ENCODE data around the gene OR11L1. TPM values are rescaled to one million over a fixed set of nuclear protein-coding genes. Genes with fewer than 3 reads are reported as not detected.

The OR11L1 gene
- total RNA-seq, 1 experiment from 2014 or later: not detected

DNA sequence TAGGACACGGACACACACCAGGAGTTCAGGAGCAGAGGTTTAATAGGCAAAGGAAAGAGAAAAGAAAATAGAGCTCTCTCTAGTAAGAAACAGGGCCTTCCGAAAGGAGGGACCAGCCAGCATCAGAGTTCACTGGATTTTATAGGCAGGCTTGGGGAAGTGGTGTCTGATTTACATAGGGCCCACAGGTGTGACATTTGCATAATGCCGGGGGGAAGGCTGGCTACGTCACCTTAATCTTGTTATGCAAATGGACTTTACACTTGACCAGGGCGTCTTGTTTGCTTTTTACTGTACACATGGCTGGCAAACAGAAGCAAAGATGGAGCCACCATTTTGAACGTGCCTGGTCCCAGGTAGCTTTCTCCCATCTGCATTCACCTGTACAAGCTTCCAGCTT, 17.7 kb downstream of the OR11L1 start, which contains the start of gene OR14A16 (continued):
- TF ChIP-seq, protein P1, sequence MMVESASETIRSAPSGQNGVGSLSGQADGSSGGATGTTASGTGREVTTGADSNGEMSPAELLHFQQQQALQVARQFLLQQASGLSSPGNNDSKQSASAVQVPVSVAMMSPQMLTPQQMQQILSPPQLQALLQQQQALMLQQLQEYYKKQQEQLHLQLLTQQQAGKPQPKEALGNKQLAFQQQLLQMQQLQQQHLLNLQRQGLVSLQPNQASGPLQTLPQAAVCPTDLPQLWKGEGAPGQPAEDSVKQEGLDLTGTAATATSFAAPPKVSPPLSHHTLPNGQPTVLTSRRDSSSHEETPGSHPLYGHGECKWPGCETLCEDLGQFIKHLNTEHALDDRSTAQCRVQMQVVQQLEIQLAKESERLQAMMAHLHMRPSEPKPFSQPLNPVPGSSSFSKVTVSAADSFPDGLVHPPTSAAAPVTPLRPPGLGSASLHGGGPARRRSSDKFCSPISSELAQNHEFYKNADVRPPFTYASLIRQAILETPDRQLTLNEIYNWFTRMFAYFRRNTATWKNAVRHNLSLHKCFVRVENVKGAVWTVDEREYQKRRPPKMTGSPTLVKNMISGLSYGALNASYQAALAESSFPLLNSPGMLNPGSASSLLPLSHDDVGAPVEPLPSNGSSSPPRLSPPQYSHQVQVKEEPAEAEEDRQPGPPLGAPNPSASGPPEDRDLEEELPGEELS (CRISPR knock-in tag; IDR thresholded peaks at IDR 0.05): no peak
- TF ChIP-seq, protein P2, sequence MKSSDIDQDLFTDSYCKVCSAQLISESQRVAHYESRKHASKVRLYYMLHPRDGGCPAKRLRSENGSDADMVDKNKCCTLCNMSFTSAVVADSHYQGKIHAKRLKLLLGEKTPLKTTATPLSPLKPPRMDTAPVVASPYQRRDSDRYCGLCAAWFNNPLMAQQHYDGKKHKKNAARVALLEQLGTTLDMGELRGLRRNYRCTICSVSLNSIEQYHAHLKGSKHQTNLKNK (CRISPR knock-in tag; IDR thresholded peaks at IDR 0.05): no peak
- TF ChIP-seq, protein P3, sequence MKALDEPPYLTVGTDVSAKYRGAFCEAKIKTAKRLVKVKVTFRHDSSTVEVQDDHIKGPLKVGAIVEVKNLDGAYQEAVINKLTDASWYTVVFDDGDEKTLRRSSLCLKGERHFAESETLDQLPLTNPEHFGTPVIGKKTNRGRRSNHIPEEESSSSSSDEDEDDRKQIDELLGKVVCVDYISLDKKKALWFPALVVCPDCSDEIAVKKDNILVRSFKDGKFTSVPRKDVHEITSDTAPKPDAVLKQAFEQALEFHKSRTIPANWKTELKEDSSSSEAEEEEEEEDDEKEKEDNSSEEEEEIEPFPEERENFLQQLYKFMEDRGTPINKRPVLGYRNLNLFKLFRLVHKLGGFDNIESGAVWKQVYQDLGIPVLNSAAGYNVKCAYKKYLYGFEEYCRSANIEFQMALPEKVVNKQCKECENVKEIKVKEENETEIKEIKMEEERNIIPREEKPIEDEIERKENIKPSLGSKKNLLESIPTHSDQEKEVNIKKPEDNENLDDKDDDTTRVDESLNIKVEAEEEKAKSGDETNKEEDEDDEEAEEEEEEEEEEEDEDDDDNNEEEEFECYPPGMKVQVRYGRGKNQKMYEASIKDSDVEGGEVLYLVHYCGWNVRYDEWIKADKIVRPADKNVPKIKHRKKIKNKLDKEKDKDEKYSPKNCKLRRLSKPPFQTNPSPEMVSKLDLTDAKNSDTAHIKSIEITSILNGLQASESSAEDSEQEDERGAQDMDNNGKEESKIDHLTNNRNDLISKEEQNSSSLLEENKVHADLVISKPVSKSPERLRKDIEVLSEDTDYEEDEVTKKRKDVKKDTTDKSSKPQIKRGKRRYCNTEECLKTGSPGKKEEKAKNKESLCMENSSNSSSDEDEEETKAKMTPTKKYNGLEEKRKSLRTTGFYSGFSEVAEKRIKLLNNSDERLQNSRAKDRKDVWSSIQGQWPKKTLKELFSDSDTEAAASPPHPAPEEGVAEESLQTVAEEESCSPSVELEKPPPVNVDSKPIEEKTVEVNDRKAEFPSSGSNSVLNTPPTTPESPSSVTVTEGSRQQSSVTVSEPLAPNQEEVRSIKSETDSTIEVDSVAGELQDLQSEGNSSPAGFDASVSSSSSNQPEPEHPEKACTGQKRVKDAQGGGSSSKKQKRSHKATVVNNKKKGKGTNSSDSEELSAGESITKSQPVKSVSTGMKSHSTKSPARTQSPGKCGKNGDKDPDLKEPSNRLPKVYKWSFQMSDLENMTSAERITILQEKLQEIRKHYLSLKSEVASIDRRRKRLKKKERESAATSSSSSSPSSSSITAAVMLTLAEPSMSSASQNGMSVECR (CRISPR knock-in tag; IDR thresholded peaks at IDR 0.05; ENCODE audit: borderline replicate concordance): no peak
- TF ChIP-seq, protein P4, sequence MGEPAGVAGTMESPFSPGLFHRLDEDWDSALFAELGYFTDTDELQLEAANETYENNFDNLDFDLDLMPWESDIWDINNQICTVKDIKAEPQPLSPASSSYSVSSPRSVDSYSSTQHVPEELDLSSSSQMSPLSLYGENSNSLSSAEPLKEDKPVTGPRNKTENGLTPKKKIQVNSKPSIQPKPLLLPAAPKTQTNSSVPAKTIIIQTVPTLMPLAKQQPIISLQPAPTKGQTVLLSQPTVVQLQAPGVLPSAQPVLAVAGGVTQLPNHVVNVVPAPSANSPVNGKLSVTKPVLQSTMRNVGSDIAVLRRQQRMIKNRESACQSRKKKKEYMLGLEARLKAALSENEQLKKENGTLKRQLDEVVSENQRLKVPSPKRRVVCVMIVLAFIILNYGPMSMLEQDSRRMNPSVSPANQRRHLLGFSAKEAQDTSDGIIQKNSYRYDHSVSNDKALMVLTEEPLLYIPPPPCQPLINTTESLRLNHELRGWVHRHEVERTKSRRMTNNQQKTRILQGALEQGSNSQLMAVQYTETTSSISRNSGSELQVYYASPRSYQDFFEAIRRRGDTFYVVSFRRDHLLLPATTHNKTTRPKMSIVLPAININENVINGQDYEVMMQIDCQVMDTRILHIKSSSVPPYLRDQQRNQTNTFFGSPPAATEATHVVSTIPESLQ (CRISPR knock-in tag; IDR thresholded peaks at IDR 0.05): no peak
- TF ChIP-seq, protein P5, sequence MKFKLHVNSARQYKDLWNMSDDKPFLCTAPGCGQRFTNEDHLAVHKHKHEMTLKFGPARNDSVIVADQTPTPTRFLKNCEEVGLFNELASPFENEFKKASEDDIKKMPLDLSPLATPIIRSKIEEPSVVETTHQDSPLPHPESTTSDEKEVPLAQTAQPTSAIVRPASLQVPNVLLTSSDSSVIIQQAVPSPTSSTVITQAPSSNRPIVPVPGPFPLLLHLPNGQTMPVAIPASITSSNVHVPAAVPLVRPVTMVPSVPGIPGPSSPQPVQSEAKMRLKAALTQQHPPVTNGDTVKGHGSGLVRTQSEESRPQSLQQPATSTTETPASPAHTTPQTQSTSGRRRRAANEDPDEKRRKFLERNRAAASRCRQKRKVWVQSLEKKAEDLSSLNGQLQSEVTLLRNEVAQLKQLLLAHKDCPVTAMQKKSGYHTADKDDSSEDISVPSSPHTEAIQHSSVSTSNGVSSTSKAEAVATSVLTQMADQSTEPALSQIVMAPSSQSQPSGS (CRISPR knock-in tag; IDR thresholded peaks at IDR 0.05; ENCODE audit: borderline replicate concordance, low read depth): no peak
- TF ChIP-seq SMAD4 (CRISPR knock-in tag; IDR thresholded peaks at IDR 0.05): no peak

DNA sequence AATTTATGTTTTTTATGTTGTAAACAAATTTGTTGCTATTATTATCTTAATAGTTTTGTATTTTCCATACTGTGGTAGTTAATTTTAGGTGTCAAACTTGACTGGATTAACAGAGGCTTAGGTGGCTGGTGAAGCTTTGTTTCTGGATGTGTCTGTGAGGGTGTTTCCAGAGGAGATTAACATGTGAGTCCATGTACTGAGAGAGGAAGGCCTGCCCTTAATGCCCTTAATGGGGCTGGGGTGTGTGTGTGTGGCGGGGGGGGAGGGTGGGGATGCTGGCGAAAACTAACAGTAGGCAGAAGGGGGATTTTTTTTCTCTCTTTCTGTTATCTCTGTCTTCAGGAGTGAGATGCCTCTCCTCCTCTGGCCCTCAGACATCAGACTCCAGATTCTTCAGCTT, 19.6 kb downstream of the OR11L1 start:
- H3K9me3 Mint-ChIP-seq: peaks cover 55% of the 10 kb centered on the region
- POLR2A ChIA-PET: no interaction called here
- DNase-seq (ENCODE audit: low spot score): no peak
- TF ChIP-seq, protein P6, sequence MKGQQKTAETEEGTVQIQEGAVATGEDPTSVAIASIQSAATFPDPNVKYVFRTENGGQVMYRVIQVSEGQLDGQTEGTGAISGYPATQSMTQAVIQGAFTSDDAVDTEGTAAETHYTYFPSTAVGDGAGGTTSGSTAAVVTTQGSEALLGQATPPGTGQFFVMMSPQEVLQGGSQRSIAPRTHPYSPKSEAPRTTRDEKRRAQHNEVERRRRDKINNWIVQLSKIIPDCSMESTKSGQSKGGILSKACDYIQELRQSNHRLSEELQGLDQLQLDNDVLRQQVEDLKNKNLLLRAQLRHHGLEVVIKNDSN (CRISPR knock-in tag; IDR thresholded peaks at IDR 0.05): no peak
- TF ChIP-seq, protein P7, sequence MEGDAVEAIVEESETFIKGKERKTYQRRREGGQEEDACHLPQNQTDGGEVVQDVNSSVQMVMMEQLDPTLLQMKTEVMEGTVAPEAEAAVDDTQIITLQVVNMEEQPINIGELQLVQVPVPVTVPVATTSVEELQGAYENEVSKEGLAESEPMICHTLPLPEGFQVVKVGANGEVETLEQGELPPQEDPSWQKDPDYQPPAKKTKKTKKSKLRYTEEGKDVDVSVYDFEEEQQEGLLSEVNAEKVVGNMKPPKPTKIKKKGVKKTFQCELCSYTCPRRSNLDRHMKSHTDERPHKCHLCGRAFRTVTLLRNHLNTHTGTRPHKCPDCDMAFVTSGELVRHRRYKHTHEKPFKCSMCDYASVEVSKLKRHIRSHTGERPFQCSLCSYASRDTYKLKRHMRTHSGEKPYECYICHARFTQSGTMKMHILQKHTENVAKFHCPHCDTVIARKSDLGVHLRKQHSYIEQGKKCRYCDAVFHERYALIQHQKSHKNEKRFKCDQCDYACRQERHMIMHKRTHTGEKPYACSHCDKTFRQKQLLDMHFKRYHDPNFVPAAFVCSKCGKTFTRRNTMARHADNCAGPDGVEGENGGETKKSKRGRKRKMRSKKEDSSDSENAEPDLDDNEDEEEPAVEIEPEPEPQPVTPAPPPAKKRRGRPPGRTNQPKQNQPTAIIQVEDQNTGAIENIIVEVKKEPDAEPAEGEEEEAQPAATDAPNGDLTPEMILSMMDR (IDR thresholded peaks at IDR 0.05): no peak
- no peak for TF ChIP-seq SMAD3 (CRISPR knock-in tag; IDR thresholded peaks at IDR 0.05; ENCODE audit: borderline replicate concordance)
- TF ChIP-seq GRHL2 (CRISPR knock-in tag; IDR thresholded peaks at IDR 0.05; ENCODE audit: insufficient replicate concordance, severe bottlenecking): no peak
- no peak for TF ChIP-seq SMAD4 (CRISPR knock-in tag; IDR thresholded peaks at IDR 0.05)
- TF ChIP-seq, protein P8, sequence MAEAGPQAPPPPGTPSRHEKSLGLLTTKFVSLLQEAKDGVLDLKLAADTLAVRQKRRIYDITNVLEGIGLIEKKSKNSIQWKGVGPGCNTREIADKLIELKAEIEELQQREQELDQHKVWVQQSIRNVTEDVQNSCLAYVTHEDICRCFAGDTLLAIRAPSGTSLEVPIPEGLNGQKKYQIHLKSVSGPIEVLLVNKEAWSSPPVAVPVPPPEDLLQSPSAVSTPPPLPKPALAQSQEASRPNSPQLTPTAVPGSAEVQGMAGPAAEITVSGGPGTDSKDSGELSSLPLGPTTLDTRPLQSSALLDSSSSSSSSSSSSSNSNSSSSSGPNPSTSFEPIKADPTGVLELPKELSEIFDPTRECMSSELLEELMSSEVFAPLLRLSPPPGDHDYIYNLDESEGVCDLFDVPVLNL (CRISPR knock-in tag; IDR thresholded peaks at IDR 0.05; ENCODE audit: borderline replicate concordance, low read depth): no peak
- TF ChIP-seq, protein P9, sequence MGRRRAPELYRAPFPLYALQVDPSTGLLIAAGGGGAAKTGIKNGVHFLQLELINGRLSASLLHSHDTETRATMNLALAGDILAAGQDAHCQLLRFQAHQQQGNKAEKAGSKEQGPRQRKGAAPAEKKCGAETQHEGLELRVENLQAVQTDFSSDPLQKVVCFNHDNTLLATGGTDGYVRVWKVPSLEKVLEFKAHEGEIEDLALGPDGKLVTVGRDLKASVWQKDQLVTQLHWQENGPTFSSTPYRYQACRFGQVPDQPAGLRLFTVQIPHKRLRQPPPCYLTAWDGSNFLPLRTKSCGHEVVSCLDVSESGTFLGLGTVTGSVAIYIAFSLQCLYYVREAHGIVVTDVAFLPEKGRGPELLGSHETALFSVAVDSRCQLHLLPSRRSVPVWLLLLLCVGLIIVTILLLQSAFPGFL (CRISPR knock-in tag; IDR thresholded peaks at IDR 0.05; ENCODE audit: borderline replicate concordance): no peak
- no peak for TF ChIP-seq NFE2L1 (CRISPR knock-in tag; IDR thresholded peaks at IDR 0.05)
- TF ChIP-seq HMGA2 (CRISPR knock-in tag; IDR thresholded peaks at IDR 0.05): no peak
- TF ChIP-seq, protein P10, sequence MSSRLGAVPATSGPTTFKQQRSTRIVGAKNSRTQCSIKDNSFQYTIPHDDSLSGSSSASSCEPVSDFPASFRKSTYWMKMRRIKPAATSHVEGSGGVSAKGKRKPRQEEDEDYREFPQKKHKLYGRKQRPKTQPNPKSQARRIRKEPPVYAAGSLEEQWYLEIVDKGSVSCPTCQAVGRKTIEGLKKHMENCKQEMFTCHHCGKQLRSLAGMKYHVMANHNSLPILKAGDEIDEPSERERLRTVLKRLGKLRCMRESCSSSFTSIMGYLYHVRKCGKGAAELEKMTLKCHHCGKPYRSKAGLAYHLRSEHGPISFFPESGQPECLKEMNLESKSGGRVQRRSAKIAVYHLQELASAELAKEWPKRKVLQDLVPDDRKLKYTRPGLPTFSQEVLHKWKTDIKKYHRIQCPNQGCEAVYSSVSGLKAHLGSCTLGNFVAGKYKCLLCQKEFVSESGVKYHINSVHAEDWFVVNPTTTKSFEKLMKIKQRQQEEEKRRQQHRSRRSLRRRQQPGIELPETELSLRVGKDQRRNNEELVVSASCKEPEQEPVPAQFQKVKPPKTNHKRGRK (CRISPR knock-in tag; IDR thresholded peaks at IDR 0.05; ENCODE audit: borderline replicate concordance): no peak

More for the DNA sequence above, 19.6 kb downstream of the OR11L1 start:
- H3K4me1 Mint-ChIP-seq: peaks cover 29% of the 10 kb centered on the region
- H3K27me3 Mint-ChIP-seq (ENCODE audit: low read depth): no peaks in the 10 kb centered on the region
- peak; percentile 66 for ATAC-seq
- CTCF ChIA-PET: no interaction called here
- H3K4me3 Mint-ChIP-seq: no peak overlapping the region; the same call in 1 of the 2 replicates
- H3K27ac Mint-ChIP-seq: no peak overlapping the region
- H3K36me3 Mint-ChIP-seq: peaks cover 9% of the 10 kb centered on the region

All from WTC11 (cell line).